Measurements from ENCODE around the gene SORD. TPM values are rescaled to one million over a fixed set of nuclear protein-coding genes. Genes with fewer than 3 reads are reported as not detected.
A peak's percentile ranks its signal among the peaks of the same experiment; 100 is the strongest.

The SORD gene
- total RNA-seq, 1 donor from 2014 or later = 20.4 TPM

- H3K27me3 ChIP-seq = peaks cover 8% of the 10 kb centered on the region
- intact Hi-C loops (cut with DNase I) = no loop called here
- H3K36me3 ChIP-seq = no peaks in the 10 kb centered on the region
- no peak overlapping the region for H3K27ac ChIP-seq
- no peaks in the 10 kb centered on the region for H3K9me3 ChIP-seq
- DNase-seq (ENCODE audit: extremely low spot score in 2 of 2) = no peak
- TF ChIP-seq POLR2AphosphoS5 (IDR thresholded peaks at IDR 0.05; ENCODE audit: insufficient read depth in 1 of 2, low read depth in 1 of 2) (no peak), CTCF (IDR thresholded peaks at IDR 0.05) (peak; percentile 58 to 90 (median 74)), POLR2A (IDR thresholded peaks at IDR 0.05) (no peak)
- peaks cover 30% of the 10 kb centered on the region for H3K4me1 ChIP-seq
- H3K4me3 ChIP-seq = peak overlapping the region in 1 of 2 donors; percentile 18
Measured at GRCh38 chr15:45118131-45118588, 95.2 kb downstream of the SORD start.

- no peak for TF ChIP-seq POLR2A (IDR thresholded peaks at IDR 0.05)
- H3K9me3 ChIP-seq = no peaks in the 10 kb centered on the region
- H3K4me3 ChIP-seq = no peak overlapping the region
- no peaks in the 10 kb centered on the region for H3K27me3 ChIP-seq
- no peak for DNase-seq (ENCODE audit: extremely low spot score in 2 of 2)
- intact Hi-C loops (cut with DNase I) = no loop called here
- no peak overlapping the region for H3K27ac ChIP-seq
- H3K4me1 ChIP-seq = peaks cover 26% of the 10 kb centered on the region
- H3K36me3 ChIP-seq = no peaks in the 10 kb centered on the region
Measured at GRCh38 chr15:45118996-45119395, 96.0 kb downstream of the SORD start.

- H3K4me1 ChIP-seq = peaks cover 20% of the 10 kb centered on the region
- H3K27me3 ChIP-seq = no peaks in the 10 kb centered on the region
- no peak overlapping the region for H3K27ac ChIP-seq
- no peak for DNase-seq (ENCODE audit: extremely low spot score in 2 of 2)
- no peaks in the 10 kb centered on the region for H3K36me3 ChIP-seq
- TF ChIP-seq POLR2A (IDR thresholded peaks at IDR 0.05) (no peak), CTCF (IDR thresholded peaks at IDR 0.05) (no peak), POLR2AphosphoS5 (IDR thresholded peaks at IDR 0.05; ENCODE audit: insufficient read depth in 1 of 2, low read depth in 1 of 2) (no peak)
- no peaks in the 10 kb centered on the region for H3K9me3 ChIP-seq
- no peak overlapping the region for H3K4me3 ChIP-seq
- intact Hi-C loops (cut with DNase I) = no loop called here
Measured at GRCh38 chr15:45120081-45120972, 97.3 kb downstream of the SORD start.

- Histone ChIP-seq H3K9me3 (no peaks in the 10 kb centered on the region), H3K36me3 (no peaks in the 10 kb centered on the region), H3K4me1 (peaks cover 20% of the 10 kb centered on the region), H3K27ac (no peak overlapping the region), H3K27me3 (no peaks in the 10 kb centered on the region), H3K4me3 (no peak overlapping the region)
- DNase-seq (ENCODE audit: extremely low spot score in 2 of 2) = no peak
- no peak for TF ChIP-seq CTCF (IDR thresholded peaks at IDR 0.05)
- no peak for TF ChIP-seq POLR2A (IDR thresholded peaks at IDR 0.05)
- TF ChIP-seq POLR2AphosphoS5 (IDR thresholded peaks at IDR 0.05; ENCODE audit: insufficient read depth in 1 of 2, low read depth in 1 of 2) = no peak
- intact Hi-C loops (cut with DNase I) = no loop called here
Measured at GRCh38 chr15:45121020-45121419, 98.0 kb downstream of the SORD start.

GRCh38 chr15:45121706-45122417, 98.9 kb downstream of the SORD start:
- Histone ChIP-seq H3K36me3 (no peaks in the 10 kb centered on the region), H3K27ac (no peak overlapping the region), H3K27me3 (no peaks in the 10 kb centered on the region), H3K4me3 (no peak overlapping the region), H3K9me3 (no peaks in the 10 kb centered on the region), H3K4me1 (peaks cover 12% of the 10 kb centered on the region)
- intact Hi-C loops (cut with DNase I) = no loop called here
- TF ChIP-seq POLR2A (IDR thresholded peaks at IDR 0.05) (no peak), POLR2AphosphoS5 (IDR thresholded peaks at IDR 0.05; ENCODE audit: insufficient read depth in 1 of 2, low read depth in 1 of 2) (no peak), CTCF (IDR thresholded peaks at IDR 0.05) (no peak)
- DNase-seq (ENCODE audit: extremely low spot score in 2 of 2) = no peak

All from vagina (tissue), 2 donors.